ENCODE data around the gene MUC15. TPM values are rescaled to one million over a fixed set of nuclear protein-coding genes. Genes with fewer than 3 reads are reported as not detected.

MUC15 gene
- total RNA-seq, 4 donors from 2014 or later, result 0.28 TPM; not detected in 3

DNA sequence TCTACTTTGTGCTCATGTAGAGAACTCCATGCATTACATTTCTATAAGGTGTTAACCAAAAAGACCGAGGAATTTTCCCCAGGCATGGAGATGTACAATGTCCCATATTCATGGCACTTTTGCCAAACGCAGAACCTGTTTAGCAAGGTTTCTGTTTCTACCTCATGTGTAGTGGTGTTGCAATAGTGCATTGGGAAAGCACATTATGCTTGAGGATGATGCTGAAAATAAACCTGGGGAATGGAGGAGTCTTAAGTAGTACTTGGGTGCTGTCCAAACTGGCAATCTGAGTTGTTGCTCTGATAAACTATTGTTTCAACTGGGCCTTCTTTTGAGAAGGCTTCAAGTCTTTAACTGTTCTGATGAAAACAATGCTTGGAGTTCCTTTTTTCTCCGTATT, 11.5 kb upstream of the MUC15 start:
- H3K4me1 ChIP-seq, result no peaks in the 10 kb centered on the region
- DNase-seq, result no peak
- no peaks in the 10 kb centered on the region for H3K9me3 ChIP-seq
- intact Hi-C loops (cut with DNase I; ENCODE audit: low total_unique reads), result no loop called here
- TF ChIP-seq CTCF (IDR thresholded peaks at IDR 0.05) (no peak), POLR2A (IDR thresholded peaks at IDR 0.05) (no peak)
- no peak overlapping the region for H3K27ac ChIP-seq
- no peaks in the 10 kb centered on the region for H3K36me3 ChIP-seq
- no peak overlapping the region for H3K4me3 ChIP-seq
- no peaks in the 10 kb centered on the region for H3K27me3 ChIP-seq

DNA sequence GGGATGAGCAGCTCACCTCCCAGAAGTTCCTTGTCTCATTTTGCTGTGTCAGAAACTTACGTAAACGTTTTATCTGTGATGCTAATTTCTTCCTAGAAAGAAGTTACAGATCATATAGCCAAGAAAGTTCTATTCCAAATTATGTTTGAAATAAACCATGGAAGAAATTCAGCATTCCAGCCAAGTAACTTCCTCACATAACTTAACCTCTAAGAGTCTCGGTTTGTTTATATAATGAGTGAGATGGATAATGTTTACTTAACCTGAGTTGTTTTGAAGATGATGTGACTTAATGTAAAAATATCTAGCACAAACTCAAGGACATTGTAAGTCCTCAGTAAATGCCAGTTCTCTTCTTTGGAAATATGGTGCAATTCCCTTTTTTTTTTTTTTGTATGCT, 8.9 kb upstream of the MUC15 start:
- H3K27ac ChIP-seq, result no peak overlapping the region
- intact Hi-C loops (cut with DNase I; ENCODE audit: low total_unique reads), result no loop called here
- TF ChIP-seq CTCF (IDR thresholded peaks at IDR 0.05), result no peak
- no peak for TF ChIP-seq POLR2A (IDR thresholded peaks at IDR 0.05)

GRCh38 chr11:26579683-26580082, 7.6 kb upstream of the MUC15 start:
- Histone ChIP-seq H3K27ac (no peak overlapping the region), H3K27me3 (no peaks in the 10 kb centered on the region), H3K36me3 (peaks cover 0 to 3% of the 10 kb centered on the region in 2 donors), H3K4me1 (no peaks in the 10 kb centered on the region), H3K4me3 (no peak overlapping the region), H3K9me3 (no peaks in the 10 kb centered on the region)
- intact Hi-C loops (cut with DNase I; ENCODE audit: low total_unique reads), result no loop called here
- DNase-seq, result no peak
- TF ChIP-seq POLR2A (IDR thresholded peaks at IDR 0.05), result no peak
- TF ChIP-seq CTCF (IDR thresholded peaks at IDR 0.05), result no peak

More for the DNA sequence above, 8.9 kb upstream of the MUC15 start:
- Histone ChIP-seq H3K4me1 (no peaks in the 10 kb centered on the region), H3K27me3 (no peaks in the 10 kb centered on the region), H3K36me3 (no peaks in the 10 kb centered on the region), H3K4me3 (no peak overlapping the region), H3K9me3 (no peaks in the 10 kb centered on the region)
- no peak for DNase-seq

DNA sequence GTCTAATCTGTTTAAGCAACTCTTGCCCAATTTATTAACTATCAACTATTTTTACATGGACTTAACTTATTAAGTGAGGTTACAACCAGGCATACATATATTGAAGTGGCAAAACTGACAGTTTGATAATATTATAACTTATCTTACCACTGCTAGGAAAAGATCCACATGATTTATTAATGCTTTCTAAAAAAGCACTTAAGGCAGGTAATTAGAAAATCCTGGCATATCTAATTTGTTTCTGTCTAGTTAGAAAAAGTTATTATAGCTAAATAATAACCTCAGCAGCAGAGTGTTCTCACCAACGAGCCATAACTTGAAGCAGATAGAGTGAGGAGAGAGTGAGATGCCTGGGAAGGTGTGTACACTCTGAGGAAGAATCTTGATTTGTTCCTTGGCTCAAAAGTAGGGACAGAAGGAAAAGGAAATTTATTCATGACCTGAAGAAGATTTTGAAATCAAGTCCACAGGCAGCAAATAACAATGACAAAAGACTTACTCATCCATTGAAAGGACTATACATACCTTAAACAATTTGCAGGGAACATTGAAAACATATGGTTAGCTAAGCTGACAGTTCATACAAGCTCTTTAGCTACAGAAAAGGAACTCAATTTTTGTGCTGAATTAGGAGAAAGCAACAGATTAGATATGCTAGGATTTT, 7.1 kb upstream of the MUC15 start:
- no peak for TF ChIP-seq POLR2A (IDR thresholded peaks at IDR 0.05)
- no peak for TF ChIP-seq CTCF (IDR thresholded peaks at IDR 0.05)
- no peak for DNase-seq
- intact Hi-C loops (cut with DNase I; ENCODE audit: low total_unique reads), result no loop called here
- no peak overlapping the region for H3K4me3 ChIP-seq
- no peaks in the 10 kb centered on the region for H3K4me1 ChIP-seq
- no peaks in the 10 kb centered on the region for H3K9me3 ChIP-seq
- H3K36me3 ChIP-seq, result peaks cover 0 to 3% of the 10 kb centered on the region in 2 donors
- H3K27me3 ChIP-seq, result no peaks in the 10 kb centered on the region
- H3K27ac ChIP-seq, result no peak overlapping the region

DNA sequence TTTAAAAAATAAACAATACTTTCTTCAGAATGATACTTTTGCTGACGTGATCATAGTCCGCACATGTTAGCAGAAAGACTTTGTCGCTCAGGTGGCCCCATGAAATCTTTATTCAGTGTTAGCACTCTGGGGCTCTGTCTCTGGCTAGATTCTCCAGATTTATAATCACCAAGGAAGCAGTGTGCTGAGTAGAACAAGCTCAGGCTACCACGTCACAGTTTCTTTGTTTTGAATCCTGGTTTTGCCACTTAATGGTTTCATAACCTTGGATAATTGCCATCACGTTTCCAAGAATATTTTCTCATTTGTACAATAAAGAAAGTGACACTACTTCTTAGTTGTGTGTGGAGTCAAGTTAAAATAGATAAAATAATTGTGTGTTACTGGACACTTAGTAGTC, 3.9 kb upstream of the MUC15 start:
- no peak for TF ChIP-seq CTCF (IDR thresholded peaks at IDR 0.05)
- TF ChIP-seq POLR2A (IDR thresholded peaks at IDR 0.05), result no peak
- Histone ChIP-seq H3K9me3 (no peaks in the 10 kb centered on the region), H3K27me3 (no peaks in the 10 kb centered on the region), H3K4me1 (no peaks in the 10 kb centered on the region), H3K4me3 (no peak overlapping the region), H3K27ac (no peak overlapping the region), H3K36me3 (peaks cover 0 to 3% of the 10 kb centered on the region in 2 donors)
- intact Hi-C loops (cut with DNase I; ENCODE audit: low total_unique reads), result no loop called here
- DNase-seq, result no peak
